ENCODE data around the gene LGALS4. TPM values are rescaled to one million over a fixed set of nuclear protein-coding genes. Genes with fewer than 3 reads are reported as not detected.
A peak's percentile ranks its signal among the peaks of the same experiment; 100 is the strongest.

The LGALS4 gene
- total RNA-seq, 3 donors from 2014 or later = 0.80 to 16.4 (median 0.88) TPM

DNA sequence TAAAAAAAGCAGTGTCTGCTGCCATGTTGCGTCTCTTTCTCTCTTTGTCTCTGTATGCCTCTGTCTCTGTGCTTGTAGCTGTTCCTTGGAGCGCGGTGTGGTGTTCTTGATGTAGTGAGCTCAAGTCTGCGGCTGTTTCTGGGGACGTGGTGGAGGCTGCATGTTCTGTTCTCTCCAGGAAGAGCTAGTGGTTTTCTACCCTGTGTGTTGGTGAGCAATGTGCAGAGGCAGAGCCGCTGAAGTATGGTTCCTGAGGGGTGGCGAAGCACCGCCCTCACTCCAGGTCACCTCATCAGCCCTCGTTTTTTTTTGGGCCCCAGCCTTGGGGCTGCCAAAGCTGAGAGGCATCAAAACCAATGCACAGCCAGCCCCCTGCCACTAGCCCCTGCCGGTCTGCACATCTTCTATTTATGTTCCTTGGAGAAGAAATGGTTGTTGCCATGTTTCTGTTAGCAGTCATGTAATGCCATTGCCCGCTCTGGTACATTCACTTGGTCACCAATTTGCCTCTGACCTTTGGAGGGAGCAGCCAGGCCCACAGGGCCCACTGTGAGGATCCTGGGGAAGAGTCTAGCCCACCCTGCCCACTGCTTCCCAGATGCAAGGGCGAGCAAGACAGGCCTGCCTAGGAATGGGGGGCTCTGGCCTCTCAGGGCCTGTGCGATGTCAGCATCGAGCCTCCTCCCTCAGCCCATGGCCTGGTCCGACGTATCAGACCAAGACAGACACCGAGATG is 29.9 kb upstream of the LGALS4 start:
- intact Hi-C loops (cut with DNase I; ENCODE audit: low total_unique reads) = no loop called here
- Histone ChIP-seq H3K27me3 (no peaks in the 10 kb centered on the region), H3K4me3 (no peak overlapping the region), H3K36me3 (peaks cover 29% of the 10 kb centered on the region), H3K27ac (peak overlapping the region in 1 of 2 donors; percentile 36), H3K9me3 (no peaks in the 10 kb centered on the region), H3K4me1 (peaks cover 5 to 6% of the 10 kb centered on the region in 2 donors)
- TF ChIP-seq POLR2AphosphoS5 (IDR thresholded peaks at IDR 0.05) = no peak
- no peak for TF ChIP-seq POLR2A (IDR thresholded peaks at IDR 0.05)
- TF ChIP-seq, protein P1, sequence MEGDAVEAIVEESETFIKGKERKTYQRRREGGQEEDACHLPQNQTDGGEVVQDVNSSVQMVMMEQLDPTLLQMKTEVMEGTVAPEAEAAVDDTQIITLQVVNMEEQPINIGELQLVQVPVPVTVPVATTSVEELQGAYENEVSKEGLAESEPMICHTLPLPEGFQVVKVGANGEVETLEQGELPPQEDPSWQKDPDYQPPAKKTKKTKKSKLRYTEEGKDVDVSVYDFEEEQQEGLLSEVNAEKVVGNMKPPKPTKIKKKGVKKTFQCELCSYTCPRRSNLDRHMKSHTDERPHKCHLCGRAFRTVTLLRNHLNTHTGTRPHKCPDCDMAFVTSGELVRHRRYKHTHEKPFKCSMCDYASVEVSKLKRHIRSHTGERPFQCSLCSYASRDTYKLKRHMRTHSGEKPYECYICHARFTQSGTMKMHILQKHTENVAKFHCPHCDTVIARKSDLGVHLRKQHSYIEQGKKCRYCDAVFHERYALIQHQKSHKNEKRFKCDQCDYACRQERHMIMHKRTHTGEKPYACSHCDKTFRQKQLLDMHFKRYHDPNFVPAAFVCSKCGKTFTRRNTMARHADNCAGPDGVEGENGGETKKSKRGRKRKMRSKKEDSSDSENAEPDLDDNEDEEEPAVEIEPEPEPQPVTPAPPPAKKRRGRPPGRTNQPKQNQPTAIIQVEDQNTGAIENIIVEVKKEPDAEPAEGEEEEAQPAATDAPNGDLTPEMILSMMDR (IDR thresholded peaks at IDR 0.05) = no peak
- DNase-seq (ENCODE audit: low spot score in 2 of 2) = no peak

DNA sequence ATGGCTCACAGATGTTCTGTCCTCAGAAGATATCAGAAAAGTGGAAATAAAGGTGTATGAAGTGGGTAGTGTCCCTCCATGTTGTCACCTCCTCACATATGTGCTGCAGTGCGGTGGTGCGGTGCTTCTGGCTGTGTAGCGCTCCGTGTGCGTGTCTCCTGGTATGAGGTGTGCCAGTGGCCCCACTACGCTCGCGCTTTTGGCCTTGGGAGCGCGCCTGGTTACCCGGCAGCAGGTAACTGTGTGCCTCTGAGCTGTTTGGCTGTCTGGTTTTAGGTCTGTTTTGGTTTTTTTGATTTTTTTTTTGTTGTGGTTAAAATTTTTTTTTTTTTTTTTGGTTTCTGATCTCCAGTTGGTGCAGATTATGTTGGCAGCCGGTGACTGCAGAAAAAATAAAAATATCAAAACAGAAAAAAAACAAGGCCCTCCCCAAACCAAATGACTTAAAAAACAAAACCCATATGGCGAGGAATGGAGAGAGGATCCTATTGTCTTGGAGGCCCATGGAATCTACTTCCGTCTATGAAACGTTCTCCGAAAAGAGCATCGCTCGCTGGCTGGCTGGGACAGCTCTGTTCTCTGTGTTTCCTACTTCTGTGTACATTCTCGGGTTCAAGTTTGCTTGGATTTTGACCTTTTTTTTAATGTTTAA is 29.2 kb upstream of the LGALS4 start:
- Histone ChIP-seq H3K36me3 (peaks cover 29% of the 10 kb centered on the region), H3K27ac (peak overlapping the region; percentile 58 to 91), H3K4me3 (no peak overlapping the region), H3K4me1 (peaks cover 5 to 11% of the 10 kb centered on the region in 2 donors), H3K27me3 (no peaks in the 10 kb centered on the region), H3K9me3 (no peaks in the 10 kb centered on the region)
- no peak for TF ChIP-seq POLR2A (IDR thresholded peaks at IDR 0.05)
- TF ChIP-seq, protein P1 (IDR thresholded peaks at IDR 0.05) = no peak
- no peak for TF ChIP-seq POLR2AphosphoS5 (IDR thresholded peaks at IDR 0.05)
- intact Hi-C loops (cut with DNase I; ENCODE audit: low total_unique reads) = no loop called here
- no peak for DNase-seq (ENCODE audit: low spot score in 2 of 2)

DNA sequence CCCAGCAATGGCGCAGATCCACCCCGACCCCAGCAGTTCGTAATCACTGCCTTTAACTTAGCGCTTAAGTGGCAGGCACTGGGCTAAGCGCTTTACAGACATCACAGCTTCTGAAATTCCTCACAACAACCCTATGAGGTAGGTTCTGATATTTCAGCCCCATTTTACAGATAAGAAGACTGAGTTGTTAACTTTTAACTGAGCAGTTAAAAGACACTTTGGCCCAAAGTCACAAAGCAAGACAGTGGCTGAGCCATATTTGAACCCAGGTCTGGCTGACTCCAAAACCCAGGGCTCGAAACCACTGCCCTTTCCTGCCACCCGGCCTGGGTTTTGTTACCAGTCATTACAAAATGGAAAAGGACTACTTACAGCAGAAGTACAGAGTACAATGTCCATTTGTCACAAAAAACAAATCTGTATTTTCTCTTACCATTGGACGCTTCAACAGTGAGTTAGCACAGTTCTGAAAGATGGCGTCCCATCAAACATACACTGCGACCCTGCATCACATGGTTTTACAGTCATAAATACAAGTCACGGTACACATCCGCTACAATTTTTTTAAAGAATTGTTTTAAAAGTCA is 28.5 kb upstream of the LGALS4 start:
- Histone ChIP-seq H3K27ac (peak overlapping the region; percentile 58 to 91), H3K36me3 (peaks cover 29% of the 10 kb centered on the region), H3K4me1 (peaks cover 9 to 14% of the 10 kb centered on the region in 2 donors), H3K27me3 (no peaks in the 10 kb centered on the region), H3K9me3 (no peaks in the 10 kb centered on the region), H3K4me3 (no peak overlapping the region)
- TF ChIP-seq POLR2A (IDR thresholded peaks at IDR 0.05) (no peak), POLR2AphosphoS5 (IDR thresholded peaks at IDR 0.05) (no peak)
- TF ChIP-seq, protein P1 (IDR thresholded peaks at IDR 0.05) = no peak
- no peak for DNase-seq (ENCODE audit: low spot score in 2 of 2)
- intact Hi-C loops (cut with DNase I; ENCODE audit: low total_unique reads) = no loop called here

DNA sequence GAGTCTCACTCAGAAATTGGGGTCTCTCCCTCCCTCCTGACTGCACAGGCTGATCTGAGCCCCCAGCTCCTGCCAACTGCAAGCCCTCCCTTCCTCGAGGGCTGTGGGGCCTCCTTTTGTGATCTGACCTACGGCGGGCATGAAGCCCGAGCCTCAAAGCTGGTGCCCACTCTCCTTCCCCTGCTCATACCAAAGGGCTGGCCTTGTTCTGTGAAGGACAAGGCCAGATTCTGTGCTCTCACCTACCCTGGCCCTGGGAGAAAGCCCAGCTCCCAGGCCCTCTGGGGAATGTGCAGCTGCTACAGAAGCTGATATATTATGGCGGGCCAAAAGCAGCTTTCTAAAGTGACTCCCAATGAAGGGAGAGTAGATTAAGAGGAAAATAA is 27.8 kb upstream of the LGALS4 start:
- Histone ChIP-seq H3K4me3 (no peak overlapping the region), H3K4me1 (peaks cover 9 to 14% of the 10 kb centered on the region in 2 donors), H3K36me3 (peaks cover 22% of the 10 kb centered on the region), H3K9me3 (no peaks in the 10 kb centered on the region), H3K27ac (peak overlapping the region; percentile 58 to 91), H3K27me3 (no peaks in the 10 kb centered on the region)
- TF ChIP-seq, protein P1 (IDR thresholded peaks at IDR 0.05) = no peak
- TF ChIP-seq POLR2AphosphoS5 (IDR thresholded peaks at IDR 0.05) (no peak), POLR2A (IDR thresholded peaks at IDR 0.05) (no peak)
- intact Hi-C loops (cut with DNase I; ENCODE audit: low total_unique reads) = no loop called here
- DNase-seq (ENCODE audit: low spot score in 2 of 2) = no peak
